GM19372 (cell line): ENCODE measurements around the gene LRRC9.
A peak's percentile ranks its signal among the peaks of the same experiment; 100 is the strongest.
"Not testable (repeated sequence)": the region's sequence is repeated elsewhere in the genome, so short reads cannot be mapped to it uniquely, and the experiment has no call there.

ENCODE experiments used
- ATAC-seq: cut with Tn5 transposase; IDR thresholded peaks from one replicate; pipeline ENCODE4 v1.9.1; 2021; ENCODE audit warnings: mild to moderate bottlenecking, low read depth, moderate library complexity; ENCODE audit not compliant: unreplicated experiment

Gene LRRC9

DNA sequence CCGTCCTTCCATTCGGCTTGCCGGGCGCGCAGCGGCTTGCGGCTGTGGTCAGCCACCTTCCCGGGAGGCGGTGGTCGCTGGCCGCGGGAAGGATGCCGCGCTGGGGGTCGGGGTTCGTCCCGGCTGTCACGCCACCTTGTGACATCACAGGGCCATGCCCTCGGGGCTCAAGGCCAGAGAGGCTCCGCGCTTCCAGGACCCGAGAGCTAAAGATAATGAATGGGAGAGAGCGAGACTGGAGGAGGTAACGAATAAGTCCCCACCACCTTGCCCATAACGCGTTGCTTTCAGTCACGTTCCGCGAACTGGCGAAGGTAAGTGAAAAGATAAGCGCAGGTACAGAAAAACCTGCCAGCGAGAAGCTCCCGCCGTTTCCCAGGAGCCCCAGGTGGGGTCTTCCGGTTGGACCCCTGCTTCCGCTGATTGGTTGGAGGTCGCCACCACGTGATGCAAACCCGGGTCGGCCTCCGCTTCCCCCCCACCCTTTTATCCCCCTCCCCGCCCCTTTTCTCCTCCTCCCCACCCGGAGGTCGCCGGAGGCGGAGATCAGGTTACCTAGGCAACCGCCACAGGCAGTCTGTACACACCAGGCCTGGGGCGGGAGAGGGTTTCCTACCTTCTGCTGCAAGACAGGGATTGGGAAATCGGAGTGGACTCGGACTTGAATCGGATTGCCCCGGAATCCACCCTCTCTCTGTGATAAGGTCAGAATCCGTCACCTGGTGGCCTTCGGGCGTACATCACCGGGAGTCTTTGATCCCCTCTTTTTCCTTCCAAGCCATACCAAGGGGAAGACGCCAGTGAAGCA is at the start of gene LRRC9:
LRRC9 (plus strand) TSS at position 575 of the 808 bp plus-strand sequence.
- peak; percentile 20 for ATAC-seq

DNA sequence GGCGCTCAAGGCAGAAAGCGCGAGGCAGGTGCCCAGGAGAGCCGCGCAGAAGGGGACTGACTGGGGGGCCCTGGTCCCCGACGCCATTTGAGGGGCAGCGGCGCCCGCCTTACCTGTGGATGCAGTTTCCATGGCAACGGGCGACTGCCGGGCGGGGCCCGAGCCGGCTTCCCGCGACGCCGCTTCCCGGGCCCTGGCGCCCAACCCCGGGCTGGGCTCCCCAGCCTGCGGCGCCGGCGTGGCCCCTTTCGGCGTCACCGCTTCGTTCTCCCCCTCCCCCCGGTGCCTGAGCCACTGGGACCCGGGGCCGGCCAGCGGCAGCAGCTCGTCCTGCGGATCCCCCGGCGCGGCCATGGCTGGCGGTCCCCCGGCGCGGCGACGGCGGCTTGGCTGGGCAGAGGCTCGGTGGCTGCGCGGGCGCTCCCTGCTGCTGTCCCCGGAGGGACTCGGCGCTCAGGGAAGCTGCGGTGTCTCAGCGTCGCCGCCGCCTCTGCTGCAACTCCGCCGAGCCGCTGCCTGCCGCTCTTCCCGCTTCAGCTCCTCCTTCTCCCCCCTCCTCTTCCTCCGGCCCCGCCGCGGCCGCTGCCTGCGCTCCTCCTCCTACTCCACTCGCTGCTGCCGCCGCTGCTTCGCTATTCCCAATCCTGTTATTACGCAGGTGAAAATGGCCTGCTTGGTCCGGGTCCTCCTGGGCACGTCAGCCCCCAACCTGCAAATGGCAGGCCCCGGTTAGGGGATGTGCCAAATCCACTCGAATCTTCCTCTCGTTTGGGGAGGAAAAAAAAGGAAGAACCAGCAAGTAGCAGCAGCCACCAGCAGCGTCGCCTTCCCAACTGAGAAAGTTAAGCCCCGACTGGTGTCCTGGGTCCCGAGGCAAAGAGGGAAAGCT is 49.4 kb upstream of the LRRC9 start, which contains the start of gene RTN1:
RTN1 (minus strand) TSS at position 500 of the 889 bp plus-strand sequence; CDS start at position 354, 146 bp downstream.
- ATAC-seq = peak; percentile 46

DNA sequence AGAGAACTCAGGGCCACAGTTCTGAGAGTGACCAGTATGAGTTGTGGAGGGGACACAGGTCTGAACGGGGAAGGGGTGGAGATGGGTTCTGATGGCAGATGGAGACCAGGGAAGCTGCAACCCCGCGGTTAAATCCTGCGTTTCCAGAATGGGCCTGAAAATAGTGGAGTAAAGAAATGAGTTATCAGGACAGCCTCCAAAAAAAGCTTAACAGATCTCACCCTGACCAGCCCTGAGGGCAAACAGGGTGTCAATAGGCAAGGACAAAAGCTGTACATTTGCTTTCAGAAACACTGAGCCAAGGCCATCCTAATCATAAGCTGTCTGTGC is 48.8 kb upstream of the LRRC9 start:
- ATAC-seq = no peak

DNA sequence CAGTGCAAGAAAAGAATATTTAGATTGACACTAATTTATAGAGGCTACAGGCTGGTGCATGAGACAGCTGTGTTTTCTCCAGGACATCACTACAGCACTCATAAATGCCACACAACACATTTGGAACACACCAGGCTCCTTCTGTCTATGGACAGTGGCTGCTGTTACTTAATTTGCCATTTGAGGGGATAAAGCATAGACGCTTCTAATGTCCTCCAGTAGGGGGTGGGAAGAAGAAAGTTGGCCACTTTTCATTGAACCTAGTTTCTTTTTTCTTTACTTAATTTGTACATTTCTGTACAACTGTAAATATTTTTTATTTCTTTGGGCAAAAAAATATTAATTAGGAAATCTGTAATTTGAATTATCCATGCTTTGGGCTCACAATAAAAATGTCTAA is 37.0 kb upstream of the LRRC9 start:
- no peak for ATAC-seq

DNA sequence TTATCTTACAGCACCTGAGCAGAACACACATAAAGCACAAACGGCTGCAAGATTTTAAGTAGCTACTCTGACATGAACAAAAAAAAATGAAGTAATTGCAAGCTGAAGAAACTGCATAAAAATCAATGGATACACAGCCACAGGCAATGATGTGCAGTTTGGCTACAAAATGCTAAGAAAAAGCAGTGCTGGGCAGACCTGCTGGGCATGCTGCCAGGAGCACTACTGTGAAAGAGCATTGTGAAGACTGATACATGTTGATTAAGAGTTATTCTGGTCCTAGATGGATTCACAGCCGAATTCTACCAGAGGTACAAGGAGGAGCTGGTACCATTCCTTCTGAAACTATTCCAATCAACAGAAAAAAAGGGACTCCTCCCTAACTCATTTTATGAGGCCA is 29.3 kb upstream of the LRRC9 start:
- no peak for ATAC-seq

DNA sequence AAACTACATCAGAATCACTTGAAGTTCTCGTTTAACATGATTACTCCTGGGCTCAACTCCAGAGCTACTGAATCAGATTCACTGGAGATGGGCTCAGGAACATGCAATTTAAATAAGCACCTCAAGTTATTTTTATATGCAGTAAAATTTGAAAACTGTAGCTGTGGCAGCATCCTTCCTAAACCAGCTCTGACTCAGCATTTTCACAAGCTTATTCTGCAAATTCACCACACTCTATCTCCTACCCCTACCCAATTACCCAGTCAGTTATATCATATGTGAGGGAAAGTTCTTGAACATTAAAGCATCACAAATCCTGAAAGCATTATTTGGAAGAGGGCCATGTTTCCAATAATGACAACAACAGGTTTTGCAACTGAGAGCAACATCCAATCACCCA is 24.2 kb upstream of the LRRC9 start:
- ATAC-seq = no peak

DNA sequence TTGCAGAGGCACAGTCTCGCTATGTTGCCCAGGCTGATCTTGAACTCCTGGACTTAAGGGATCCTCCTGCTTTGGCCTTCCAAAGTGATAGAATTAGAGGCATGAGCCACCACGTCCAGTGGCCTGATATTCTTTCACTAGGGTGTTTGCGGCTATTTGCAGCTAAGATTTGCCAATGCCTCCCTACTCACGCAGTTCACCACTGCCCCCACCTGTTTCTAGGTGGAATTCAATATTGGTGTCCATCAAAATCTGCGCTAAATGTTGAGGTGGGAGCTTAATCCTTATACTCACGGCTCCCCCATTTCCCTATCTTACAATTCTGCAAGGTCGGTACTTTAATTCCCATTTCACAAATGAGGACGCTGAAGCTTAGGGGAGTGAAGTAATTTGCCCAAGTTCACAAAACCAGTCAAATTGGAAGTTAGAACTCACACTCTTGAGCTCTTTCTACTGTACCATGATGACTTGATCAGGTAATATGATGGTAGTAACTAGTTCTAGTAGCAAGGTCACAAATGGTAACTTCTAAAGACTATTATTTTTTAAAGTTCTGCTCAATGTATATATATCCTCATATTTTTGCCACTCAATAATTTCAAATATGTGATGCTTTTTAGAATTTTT is 22.1 kb upstream of the LRRC9 start:
- no peak for ATAC-seq

DNA sequence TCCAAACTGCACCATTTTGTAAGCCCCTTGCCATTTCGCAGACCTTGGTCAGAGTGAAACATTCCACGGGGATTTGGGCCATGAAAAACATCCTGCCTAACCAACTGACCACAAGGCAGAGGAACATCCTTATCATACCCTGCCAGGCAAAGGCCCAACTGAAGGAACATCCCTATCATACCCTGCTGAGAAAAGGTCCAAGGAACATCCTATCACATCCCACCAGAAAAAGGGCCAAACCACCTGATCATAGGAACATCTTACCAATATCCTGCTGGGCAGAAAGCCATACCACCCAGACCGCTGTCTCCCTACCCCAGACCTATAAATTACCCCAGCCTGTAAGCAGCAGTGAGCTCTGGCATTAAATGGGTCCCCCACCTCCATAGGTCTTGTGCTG is 19.4 kb upstream of the LRRC9 start:
- ATAC-seq = no peak

DNA sequence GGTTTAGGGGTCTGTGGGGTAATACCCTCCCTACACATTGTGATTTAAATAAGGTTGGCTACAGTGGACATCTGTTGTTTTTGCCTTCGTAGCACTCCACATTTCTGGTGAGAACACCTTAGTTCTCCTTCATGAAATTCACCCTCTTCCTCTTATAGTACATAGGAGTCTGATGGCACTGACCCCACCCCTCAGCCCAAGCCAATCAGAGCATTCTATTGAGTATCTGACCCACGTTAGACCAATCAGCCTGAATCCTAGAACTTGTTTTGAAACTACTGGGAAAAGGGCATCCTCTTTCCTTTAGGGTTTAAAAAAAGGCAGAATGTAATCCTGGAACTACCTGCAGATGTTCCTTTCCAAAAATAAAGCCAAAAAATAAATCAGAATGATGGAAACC is 15.8 kb upstream of the LRRC9 start:
- no peak for ATAC-seq

DNA sequence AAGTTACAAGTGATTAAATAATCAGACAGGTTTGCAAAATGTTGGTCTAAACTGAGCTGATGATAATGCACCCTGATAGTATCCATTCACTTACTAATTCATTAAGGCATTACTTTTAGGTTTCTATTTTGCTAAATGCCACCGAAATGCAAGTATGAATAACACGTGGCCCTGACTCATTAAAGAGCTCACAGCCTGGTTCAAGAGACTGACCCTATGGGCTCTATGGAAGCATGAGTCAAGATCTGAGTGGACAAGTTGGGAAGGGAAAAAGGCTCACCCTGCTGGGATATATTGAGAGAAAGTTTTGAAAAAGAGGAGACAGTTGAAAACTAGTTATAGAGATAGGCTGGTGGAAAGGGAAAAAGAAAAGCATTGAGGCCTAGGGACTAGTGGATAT is 14.8 kb upstream of the LRRC9 start:
- ATAC-seq = no peak

DNA sequence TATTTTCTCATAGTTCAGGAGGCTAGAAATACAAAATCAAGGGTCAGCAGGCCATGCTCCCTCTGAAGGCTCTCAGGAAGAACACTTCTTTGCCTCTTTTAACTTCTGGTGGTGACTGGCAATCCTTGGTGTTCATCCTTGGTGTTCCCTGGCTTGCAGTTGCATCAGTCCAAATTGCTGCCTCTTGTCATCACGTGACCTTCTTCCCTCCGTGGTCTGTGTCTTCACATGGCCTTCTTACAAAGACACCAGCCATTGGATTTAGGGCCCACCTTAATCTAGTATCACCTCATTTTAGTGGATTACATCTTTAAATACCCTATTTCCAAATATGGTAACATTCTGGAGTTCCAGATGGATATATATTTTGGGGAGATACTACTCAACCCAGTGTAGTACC is 7.5 kb upstream of the LRRC9 start:
- no peak for ATAC-seq

DNA sequence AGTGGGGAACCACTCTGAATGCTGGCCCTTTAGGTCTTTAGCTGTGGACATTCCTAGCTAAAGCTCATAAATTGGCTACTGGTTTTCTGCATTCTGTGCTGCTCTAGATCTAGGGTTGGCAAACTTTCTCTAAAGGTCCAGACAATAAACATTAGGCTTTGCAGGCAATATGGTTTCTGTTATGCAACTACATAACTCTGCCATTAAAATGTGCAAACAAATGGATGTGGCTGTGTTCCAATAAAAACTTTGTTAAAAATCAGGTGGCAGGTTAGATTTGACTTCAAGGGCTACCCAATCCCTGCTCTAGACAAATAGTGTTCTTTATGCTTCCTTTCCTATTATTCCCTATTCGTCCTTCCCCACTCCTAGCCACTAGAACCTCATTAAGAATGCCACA is 6.8 kb upstream of the LRRC9 start:
- no peak for ATAC-seq

DNA sequence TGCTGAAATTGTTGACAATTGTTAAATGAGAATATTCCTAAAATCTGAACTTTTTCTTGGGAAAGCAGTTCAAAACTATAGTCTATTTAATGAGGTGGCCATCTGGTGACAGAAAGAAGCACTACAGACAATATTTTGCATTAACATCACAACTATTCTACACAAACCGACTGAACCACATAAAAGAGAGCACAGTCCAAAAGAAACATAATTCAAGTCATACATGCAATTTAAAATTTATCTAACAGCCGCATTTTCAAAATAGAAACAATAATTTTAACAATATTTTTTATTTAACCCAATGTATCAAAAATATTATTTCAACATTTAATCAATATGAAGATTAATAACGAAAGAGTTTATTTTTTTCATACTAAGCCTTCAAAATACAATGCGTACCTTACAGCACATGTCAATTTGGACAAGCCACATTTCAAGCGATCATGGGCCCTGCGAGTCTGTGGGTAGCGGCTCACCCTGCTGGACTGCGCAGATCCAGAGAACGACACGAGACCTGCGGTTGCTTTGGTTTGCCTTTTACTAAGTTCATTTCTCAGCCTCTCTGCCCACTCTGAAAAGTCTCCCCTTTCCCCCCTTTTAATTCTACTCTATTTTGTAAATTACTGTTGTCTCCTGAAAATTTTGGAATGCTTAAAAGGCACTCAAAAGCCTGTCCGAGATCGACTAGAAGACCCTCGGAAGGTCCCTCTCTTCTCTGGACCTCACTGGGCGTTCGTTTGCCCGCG is 947 bp upstream of the LRRC9 start:
- ATAC-seq = peak; percentile 50

DNA sequence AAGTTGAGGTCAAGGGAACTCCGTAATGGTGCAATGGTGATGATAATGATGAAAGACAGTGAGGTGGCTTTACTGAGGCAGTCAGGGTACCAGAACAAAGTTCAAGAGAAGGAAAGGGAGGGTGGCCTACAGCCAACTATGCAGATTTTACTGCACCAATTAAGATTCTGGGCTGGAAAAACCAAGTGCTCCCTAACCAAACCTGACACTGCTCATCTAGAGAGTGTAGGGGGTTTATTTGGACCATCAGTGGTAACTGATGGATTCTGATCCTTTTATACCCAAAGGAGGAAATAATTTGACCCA is 387 bp downstream of the LRRC9 start:
- ATAC-seq = no peak

DNA sequence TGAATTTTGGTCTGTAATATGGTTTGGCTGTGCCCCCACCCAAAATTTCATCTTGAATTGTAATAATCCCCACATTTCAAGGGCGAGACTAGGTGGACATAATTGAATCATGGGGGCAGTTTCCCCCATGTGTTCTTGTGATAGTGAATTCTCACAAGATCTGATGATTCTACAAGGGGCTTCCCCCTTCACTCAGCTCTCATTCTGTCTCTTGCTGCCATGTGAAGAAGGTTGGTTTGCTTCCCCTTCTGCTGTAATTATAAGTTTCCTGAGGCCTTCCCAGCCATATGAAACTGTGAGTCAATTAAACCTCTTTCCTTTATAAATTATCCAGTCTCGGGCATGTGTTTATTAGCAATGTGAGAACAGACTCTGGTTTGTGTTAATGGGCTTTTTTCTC is 5.9 kb downstream of the LRRC9 start:
- no peak for ATAC-seq

DNA sequence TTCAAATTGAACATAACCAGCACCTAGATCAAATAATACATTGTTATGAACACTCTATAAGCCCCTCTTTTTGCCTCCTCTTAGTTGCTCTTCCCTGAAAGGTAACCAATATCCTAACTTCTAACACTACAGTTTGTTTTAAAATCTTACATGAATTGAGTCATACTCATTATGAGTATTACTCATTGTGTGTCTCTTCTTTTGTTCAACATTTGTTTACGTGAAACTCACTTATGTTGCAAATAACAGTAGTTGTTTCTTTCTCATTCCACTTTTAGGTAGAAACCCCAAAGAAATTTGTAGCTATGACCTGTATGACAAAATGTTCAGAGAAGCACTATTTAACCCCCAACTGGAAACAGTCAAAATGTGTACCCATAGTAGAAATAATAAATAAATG is 6.6 kb downstream of the LRRC9 start:
- no peak for ATAC-seq

DNA sequence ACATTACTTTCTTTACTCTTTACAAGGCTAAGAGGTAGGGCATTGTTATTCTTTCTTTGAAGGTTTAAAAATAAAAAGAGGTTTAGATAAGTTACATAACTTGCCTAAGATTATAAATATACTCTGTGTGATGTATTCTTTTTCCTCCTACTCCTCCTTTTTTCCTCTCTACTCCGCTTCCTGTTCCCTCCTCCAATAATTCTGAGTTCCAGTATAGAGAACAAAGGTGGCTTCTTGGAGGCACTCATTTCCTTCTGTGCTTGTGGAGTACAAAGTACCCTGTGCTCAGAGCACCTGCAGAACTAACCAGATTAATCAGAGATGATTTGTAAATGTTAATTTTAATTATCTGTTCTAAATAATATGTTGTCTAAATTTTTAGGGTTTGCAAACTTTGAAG is 11.3 kb downstream of the LRRC9 start:
- no peak for ATAC-seq

DNA sequence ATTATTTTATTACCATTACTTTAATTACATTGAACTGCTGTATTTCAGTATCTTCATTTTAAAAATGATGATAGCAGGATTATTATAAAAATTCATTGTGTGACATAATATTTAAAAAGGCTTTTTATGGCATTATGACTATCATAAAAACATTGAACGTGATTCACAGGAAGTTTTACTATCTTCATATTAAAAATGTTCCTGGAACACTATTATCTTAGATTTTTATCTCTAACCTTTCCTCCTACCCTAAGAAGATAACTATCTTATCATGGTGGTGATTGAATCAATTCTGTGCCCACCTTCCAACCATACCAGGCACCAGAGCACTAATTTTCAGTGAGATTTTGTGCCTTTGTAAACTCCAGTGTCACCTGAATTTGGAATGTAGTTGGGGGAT is 16.2 kb downstream of the LRRC9 start:
- no peak for ATAC-seq

DNA sequence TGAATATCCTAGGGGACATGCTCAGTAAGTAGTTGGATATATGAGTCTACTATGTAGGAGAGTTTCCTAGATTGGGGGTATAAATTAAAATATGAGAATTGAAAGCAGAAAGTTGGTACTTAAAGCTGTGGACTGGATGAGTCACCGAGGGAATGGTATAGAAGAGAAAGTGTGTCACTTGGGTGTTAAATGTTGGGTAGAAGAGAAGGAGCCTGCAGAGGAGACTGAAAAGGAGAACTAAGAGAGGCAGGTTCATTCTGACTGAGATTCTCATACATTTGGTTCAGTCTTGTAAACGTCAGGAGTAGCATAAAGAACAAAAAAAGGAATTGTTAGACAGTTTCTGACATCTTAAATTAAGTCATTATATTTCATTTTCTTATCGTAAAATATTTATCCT is 19.9 kb downstream of the LRRC9 start:
- no peak for ATAC-seq

DNA sequence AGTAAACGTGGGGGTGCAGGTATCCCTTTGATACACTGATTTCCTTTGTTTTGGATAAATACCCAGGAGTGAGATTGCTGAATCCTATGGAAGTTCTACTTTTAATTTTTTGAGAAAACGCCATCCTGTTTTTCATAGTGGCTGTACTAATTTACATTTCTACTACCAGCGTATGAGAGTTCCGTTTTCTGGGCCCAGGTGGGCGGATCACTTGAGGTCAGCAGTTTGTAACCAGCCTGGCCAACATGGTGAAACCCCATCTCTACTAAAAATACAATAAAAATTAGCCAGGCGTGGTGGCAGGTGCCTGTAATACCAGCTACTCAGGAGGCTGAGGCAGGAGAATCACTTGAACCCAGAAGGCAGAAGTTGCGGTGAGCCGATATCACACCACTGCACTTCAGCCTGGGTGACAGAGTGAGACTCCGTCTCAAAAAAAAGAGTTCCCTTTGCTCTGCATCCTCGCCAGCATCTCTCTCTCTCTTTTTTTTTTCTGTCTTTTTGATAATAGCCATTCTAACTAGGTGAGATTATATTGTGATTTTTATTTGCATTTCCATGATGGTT is 22.4 kb downstream of the LRRC9 start:
- not testable (repeated sequence) for ATAC-seq
